Suprapubic skin (tissue), 4 donors: ENCODE results near the gene KIF5A. TPM values are rescaled to one million over a fixed set of nuclear protein-coding genes. Genes with fewer than 3 reads are reported as not detected.
A peak's percentile ranks its signal among the peaks of the same experiment; 100 is the strongest.

Experiments used
- DNase-seq, 2 donors: peaks; one replicate each; pipeline ENCODE4 v3.0.0-alpha.2; 2019; ENCODE audit warnings: low spot score in 2 of 2
- H3K27ac ChIP-seq: fragments of 200-600 bp; sonication (generic); one replicate; pipeline ENCODE4 v1.5.1; 2019
- H3K27me3 ChIP-seq: fragments of 200-600 bp; sonication (generic); one replicate; pipeline ENCODE4 v1.5.1; 2019
- H3K36me3 ChIP-seq: fragments of 200-600 bp; sonication (generic); one replicate; pipeline ENCODE4 v1.5.1; 2019
- H3K4me1 ChIP-seq: fragments of 200-600 bp; sonication (generic); one replicate; pipeline ENCODE4 v1.5.1; 2019
- H3K4me3 ChIP-seq: fragments of 200-600 bp; sonication (generic); one replicate; pipeline ENCODE4 v1.5.1; 2019; ENCODE audit warnings: mild to moderate bottlenecking
- H3K9me3 ChIP-seq: fragments of 200-600 bp; sonication (generic); one replicate; pipeline ENCODE4 v1.5.1; 2019
- CTCF ChIP-seq, 2 donors: fragments of 200-600 bp in 1 of 2; fragments of 450-650 bp in 1 of 2; sonication (generic) in 1 of 2; IDR thresholded peaks; one replicate each; pipeline ENCODE4 v1.5.1; 2016 to 2019; ENCODE audit warnings: antibody characterized with exemption in 2 of 2, mild to moderate bottlenecking in 1 of 2, moderate library complexity in 1 of 2
- EP300 ChIP-seq: sonication (generic); formaldehyde crosslinking; IDR thresholded peaks from one replicate; pipeline ENCODE4 v1.6.1; 2017; ENCODE audit warnings: antibody characterized with exemption
- POLR2A ChIP-seq, 2 donors: fragments of 450-650 bp; IDR thresholded peaks; one replicate each; pipeline ENCODE4 v1.6.1; 2017; ENCODE audit warnings: antibody characterized with exemption in 2 of 2, mild to moderate bottlenecking in 2 of 2, moderate library complexity in 2 of 2
- POLR2AphosphoS5 ChIP-seq, 3 donors: sonication (generic); formaldehyde crosslinking; IDR thresholded peaks; one replicate each; pipeline ENCODE4 v1.6.1; 2017; ENCODE audit warnings: antibody characterized with exemption in 3 of 3
- WGBS: methylation state at CpG from one replicate; pipeline ENCODE4 v1.1.5; 2018; 5-methylcytosine and 5-hydroxymethylcytosine counted together
- total RNA-seq, 4 donors: library from RNA; depleted of rRNA; stranded (reverse); fragments of >200 nt; gene quantifications; one replicate each; pipeline ENCODE4 v1.1.0, GENCODE V29; 2016

The KIF5A gene
- total RNA-seq, 4 donors from 2014 or later, result 0.08 to 0.23 TPM; not detected in 2

GRCh38 chr12:57534991-57535543 lies 14.8 kb upstream of the KIF5A start:
- no peak overlapping the region for H3K4me3 ChIP-seq
- 94% methylated on average over 3 of the region's 3 CpGs for WGBS
- no peak for TF ChIP-seq CTCF (IDR thresholded peaks at IDR 0.05)
- no peak for TF ChIP-seq POLR2AphosphoS5 (IDR thresholded peaks at IDR 0.05)
- TF ChIP-seq EP300, result no peak
- no peak for TF ChIP-seq POLR2A (IDR thresholded peaks at IDR 0.05)
- no peak for DNase-seq
- no peaks in the 10 kb centered on the region for H3K4me1 ChIP-seq
- H3K36me3 ChIP-seq, result peaks cover 90% of the 10 kb centered on the region
- no peak overlapping the region for H3K27ac ChIP-seq
- no peaks in the 10 kb centered on the region for H3K27me3 ChIP-seq
- H3K9me3 ChIP-seq, result no peaks in the 10 kb centered on the region

GRCh38 chr12:57535764-57536596 lies 13.9 kb upstream of the KIF5A start:
- Histone ChIP-seq H3K9me3 (no peaks in the 10 kb centered on the region), H3K4me3 (no peak overlapping the region), H3K36me3 (peaks cover 87% of the 10 kb centered on the region), H3K27me3 (no peaks in the 10 kb centered on the region), H3K4me1 (no peaks in the 10 kb centered on the region), H3K27ac (no peak overlapping the region)
- TF ChIP-seq EP300 (no peak), POLR2A (IDR thresholded peaks at IDR 0.05) (no peak), CTCF (IDR thresholded peaks at IDR 0.05) (no peak), POLR2AphosphoS5 (IDR thresholded peaks at IDR 0.05) (no peak)
- DNase-seq, result peak in 1 of 2 donors; percentile 28
- 84% methylated on average over 6 of the region's 6 CpGs for WGBS

- no peak overlapping the region for H3K4me3 ChIP-seq
- H3K27ac ChIP-seq, result no peak overlapping the region
- WGBS, result 100% methylated on average over 1 of the region's 1 CpG
- no peaks in the 10 kb centered on the region for H3K27me3 ChIP-seq
- no peak for DNase-seq
- TF ChIP-seq POLR2A (IDR thresholded peaks at IDR 0.05) (no peak), CTCF (IDR thresholded peaks at IDR 0.05) (no peak), POLR2AphosphoS5 (IDR thresholded peaks at IDR 0.05) (no peak)
- H3K36me3 ChIP-seq, result peaks cover 83% of the 10 kb centered on the region
- H3K4me1 ChIP-seq, result no peaks in the 10 kb centered on the region
- H3K9me3 ChIP-seq, result no peaks in the 10 kb centered on the region
Measured at GRCh38 chr12:57536597-57536942, 13.3 kb upstream of the KIF5A start.

- Histone ChIP-seq H3K27me3 (no peaks in the 10 kb centered on the region), H3K9me3 (no peaks in the 10 kb centered on the region), H3K4me3 (no peak overlapping the region), H3K27ac (no peak overlapping the region), H3K36me3 (peaks cover 70% of the 10 kb centered on the region), H3K4me1 (no peaks in the 10 kb centered on the region)
- 86% methylated on average over 5 of the region's 5 CpGs for WGBS
- TF ChIP-seq CTCF (IDR thresholded peaks at IDR 0.05) (no peak), POLR2AphosphoS5 (IDR thresholded peaks at IDR 0.05) (no peak), POLR2A (IDR thresholded peaks at IDR 0.05) (no peak), EP300 (no peak)
- DNase-seq, result peak in 1 of 2 donors; percentile 23
Measured at GRCh38 chr12:57539134-57539768, 10.6 kb upstream of the KIF5A start.

- DNase-seq, result peak in 1 of 2 donors; percentile 8
- H3K9me3 ChIP-seq, result no peaks in the 10 kb centered on the region
- H3K27ac ChIP-seq, result no peak overlapping the region
- no peaks in the 10 kb centered on the region for H3K27me3 ChIP-seq
- WGBS, result 53% methylated on average over 2 of the region's 2 CpGs
- TF ChIP-seq EP300, result no peak
- H3K4me3 ChIP-seq, result no peak overlapping the region
- H3K4me1 ChIP-seq, result peaks cover 13% of the 10 kb centered on the region
- peaks cover 54% of the 10 kb centered on the region for H3K36me3 ChIP-seq
Measured at GRCh38 chr12:57541001-57541400, 8.8 kb upstream of the KIF5A start.
